Endothelial cell (in vitro differentiated cells): ENCODE data around the gene MCMBP. TPM values are rescaled to one million over a fixed set of nuclear protein-coding genes. Genes with fewer than 3 reads are reported as not detected.

ENCODE experiments used
- DNase-seq: peaks from one replicate; pipeline ENCODE4 v3.0.0; 2021; ENCODE audit warnings: low spot score
- H3K27ac Mint-ChIP-seq: one replicate; pipeline ENCODE4 v1.8.0; 2021; ENCODE audit warnings: mixed read lengths, inconsistent platforms; ENCODE audit not compliant: unreplicated experiment
- H3K27me3 Mint-ChIP-seq: one replicate; pipeline ENCODE4 v1.8.0; 2021; ENCODE audit warnings: mild to moderate bottlenecking, moderate library complexity, mixed read lengths, inconsistent platforms; ENCODE audit not compliant: unreplicated experiment
- H3K36me3 Mint-ChIP-seq: one replicate; pipeline ENCODE4 v1.8.0; 2021; ENCODE audit warnings: mild to moderate bottlenecking, low read depth, mixed read lengths, inconsistent platforms; ENCODE audit not compliant: unreplicated experiment
- H3K4me1 Mint-ChIP-seq: one replicate; pipeline ENCODE4 v1.8.0; 2021; ENCODE audit warnings: mild to moderate bottlenecking, mixed read lengths, inconsistent platforms; ENCODE audit not compliant: unreplicated experiment
- H3K4me3 Mint-ChIP-seq: one replicate; pipeline ENCODE4 v1.8.0; 2021; ENCODE audit warnings: mild to moderate bottlenecking, mixed read lengths, inconsistent platforms; ENCODE audit not compliant: unreplicated experiment
- H3K9me3 Mint-ChIP-seq: one replicate; pipeline ENCODE4 v1.8.0; 2021; ENCODE audit warnings: mixed read lengths, inconsistent platforms; ENCODE audit not compliant: unreplicated experiment
- total RNA-seq: library from RNA; stranded (reverse); fragmentation: NEBNext Ultra II Directional; extraction: Animal tissue kit (Norgen Biotek cat#: 25700); gene quantifications from one replicate; pipeline ENCODE4 v1.2.1, GENCODE V29; 2021; ENCODE audit not compliant: unreplicated experiment
- TF ChIP-seq, protein P1 (sequence below): fragments of 200-600 bp; sonication (generic); IDR thresholded peaks from one replicate; pipeline ENCODE4 v1.5.0; 2021; ENCODE audit warnings: antibody characterized with exemption; ENCODE audit not compliant: unreplicated experiment

MCMBP gene
- total RNA-seq, 1 donor from 2014 or later, result 72.1 TPM

GRCh38 chr10:119780879-119781480, 91.7 kb downstream of the MCMBP start:
- no peaks in the 10 kb centered on the region for H3K36me3 Mint-ChIP-seq
- no peak for DNase-seq
- no peaks in the 10 kb centered on the region for H3K27me3 Mint-ChIP-seq
- no peak overlapping the region for H3K27ac Mint-ChIP-seq
- no peak overlapping the region for H3K4me3 Mint-ChIP-seq
- H3K9me3 Mint-ChIP-seq, result no peaks in the 10 kb centered on the region
- TF ChIP-seq, protein P1, sequence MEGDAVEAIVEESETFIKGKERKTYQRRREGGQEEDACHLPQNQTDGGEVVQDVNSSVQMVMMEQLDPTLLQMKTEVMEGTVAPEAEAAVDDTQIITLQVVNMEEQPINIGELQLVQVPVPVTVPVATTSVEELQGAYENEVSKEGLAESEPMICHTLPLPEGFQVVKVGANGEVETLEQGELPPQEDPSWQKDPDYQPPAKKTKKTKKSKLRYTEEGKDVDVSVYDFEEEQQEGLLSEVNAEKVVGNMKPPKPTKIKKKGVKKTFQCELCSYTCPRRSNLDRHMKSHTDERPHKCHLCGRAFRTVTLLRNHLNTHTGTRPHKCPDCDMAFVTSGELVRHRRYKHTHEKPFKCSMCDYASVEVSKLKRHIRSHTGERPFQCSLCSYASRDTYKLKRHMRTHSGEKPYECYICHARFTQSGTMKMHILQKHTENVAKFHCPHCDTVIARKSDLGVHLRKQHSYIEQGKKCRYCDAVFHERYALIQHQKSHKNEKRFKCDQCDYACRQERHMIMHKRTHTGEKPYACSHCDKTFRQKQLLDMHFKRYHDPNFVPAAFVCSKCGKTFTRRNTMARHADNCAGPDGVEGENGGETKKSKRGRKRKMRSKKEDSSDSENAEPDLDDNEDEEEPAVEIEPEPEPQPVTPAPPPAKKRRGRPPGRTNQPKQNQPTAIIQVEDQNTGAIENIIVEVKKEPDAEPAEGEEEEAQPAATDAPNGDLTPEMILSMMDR, result no peak
- peaks cover 21% of the 10 kb centered on the region for H3K4me1 Mint-ChIP-seq

Other genes starting within 250 kb of the MCMBP start
- gene BAG3, start 221.5 kb downstream of the MCMBP start, total RNA-seq, result 24.6 TPM
- gene INPP5F, start 146.8 kb downstream of the MCMBP start, total RNA-seq, result 45.7 TPM
- gene SEC23IP, start 19.9 kb upstream of the MCMBP start, total RNA-seq, result 68.7 TPM